ENCODE measurements around the gene RNF181.

GRCh38 chr2:85606116-85606455 lies 10.5 kb downstream of the RNF181 start:
- TF ChIP-seq EZH2 (IDR thresholded peaks at IDR 0.05; ENCODE audit: low read depth) (no peak), CTCF (conservative IDR thresholded peaks at IDR 0.05) (no peak)
